HG02642 (cell line): ENCODE measurements around the gene SNRPA.
"Not testable (repeated sequence)": the region's sequence is repeated elsewhere in the genome, so short reads cannot be mapped to it uniquely, and the experiment has no call there.

ENCODE experiments used
- ATAC-seq: cut with Tn5 transposase; IDR thresholded peaks from one replicate; pipeline ENCODE4 v1.9.1; 2021; ENCODE audit warnings: mild to moderate bottlenecking; ENCODE audit not compliant: unreplicated experiment, poor library complexity

SNRPA gene

DNA sequence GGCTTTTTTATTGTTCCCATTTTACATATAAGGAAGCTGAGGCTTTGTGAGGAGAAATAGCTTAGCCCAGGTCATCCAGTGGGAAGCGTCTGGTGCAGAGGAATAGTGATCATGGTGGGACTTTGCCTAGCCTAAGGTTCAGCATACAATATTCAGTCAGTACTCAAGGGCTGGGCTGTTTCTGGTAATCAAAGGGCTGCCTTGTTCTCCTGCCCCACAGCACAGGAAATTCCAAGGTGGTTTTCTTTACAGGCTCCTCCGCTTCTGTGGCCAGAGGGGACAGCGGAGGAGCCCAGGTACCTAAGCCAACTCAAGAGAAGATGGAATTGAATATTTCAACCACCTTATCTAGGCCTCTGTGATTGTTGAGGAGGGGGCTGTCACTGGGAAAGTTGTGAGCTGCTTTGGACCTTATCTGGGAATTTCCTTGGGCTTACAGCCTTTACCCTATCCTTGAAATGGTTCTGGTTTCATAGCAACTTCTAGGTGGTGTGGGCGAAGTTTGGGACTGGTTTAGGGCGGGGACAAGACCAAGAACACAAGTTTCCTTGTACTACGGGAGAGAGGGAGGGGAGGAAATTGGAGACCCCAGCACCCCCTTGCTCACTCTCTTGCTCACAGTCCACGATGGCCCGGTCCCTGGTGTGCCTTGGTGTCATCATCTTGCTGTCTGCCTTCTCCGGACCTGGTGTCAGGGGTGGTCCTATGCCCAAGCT is 24.1 kb downstream of the SNRPA start, which contains the start of gene MIA:
Gene MIA, plus strand, starts transcription at position 606 of the 716 bp plus-strand sequence. Its CDS starts 22 bp downstream, at position 628.
- ATAC-seq = no peak

DNA sequence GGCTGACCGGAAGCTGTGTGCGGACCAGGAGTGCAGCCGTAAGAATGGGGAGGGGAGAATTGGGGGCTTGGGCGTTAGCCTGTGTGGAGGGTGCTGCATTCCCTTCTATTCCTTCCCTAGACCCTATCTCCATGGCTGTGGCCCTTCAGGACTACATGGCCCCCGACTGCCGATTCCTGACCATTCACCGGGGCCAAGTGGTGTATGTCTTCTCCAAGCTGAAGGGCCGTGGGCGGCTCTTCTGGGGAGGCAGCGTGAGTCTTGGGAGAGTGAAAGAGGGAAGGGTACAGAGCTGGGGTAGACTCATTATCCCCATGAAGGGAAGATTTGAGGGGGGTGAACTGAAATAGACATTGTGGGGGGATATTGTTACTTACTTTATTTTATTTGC is 24.6 kb downstream of the SNRPA start:
- ATAC-seq = no peak

DNA sequence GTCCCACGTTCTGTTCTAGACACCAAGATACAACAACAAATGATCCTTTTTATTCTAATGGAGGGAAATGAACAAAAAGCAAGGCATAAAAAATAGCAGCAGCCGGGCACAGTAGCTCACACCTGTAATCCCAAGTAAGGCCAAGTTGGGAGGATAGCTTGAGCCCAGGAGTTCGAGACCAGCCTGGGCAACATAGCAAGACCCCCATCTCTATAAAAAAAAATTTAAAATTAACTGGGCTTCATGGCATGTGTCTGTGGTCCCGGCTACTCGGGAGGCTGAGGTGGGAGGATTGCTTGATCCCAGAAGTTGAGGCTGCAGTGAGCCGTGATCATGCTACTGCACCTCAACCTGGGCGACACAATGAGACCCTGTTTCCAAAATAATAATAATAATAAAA is 25.4 kb downstream of the SNRPA start:
- ATAC-seq = no peak

DNA sequence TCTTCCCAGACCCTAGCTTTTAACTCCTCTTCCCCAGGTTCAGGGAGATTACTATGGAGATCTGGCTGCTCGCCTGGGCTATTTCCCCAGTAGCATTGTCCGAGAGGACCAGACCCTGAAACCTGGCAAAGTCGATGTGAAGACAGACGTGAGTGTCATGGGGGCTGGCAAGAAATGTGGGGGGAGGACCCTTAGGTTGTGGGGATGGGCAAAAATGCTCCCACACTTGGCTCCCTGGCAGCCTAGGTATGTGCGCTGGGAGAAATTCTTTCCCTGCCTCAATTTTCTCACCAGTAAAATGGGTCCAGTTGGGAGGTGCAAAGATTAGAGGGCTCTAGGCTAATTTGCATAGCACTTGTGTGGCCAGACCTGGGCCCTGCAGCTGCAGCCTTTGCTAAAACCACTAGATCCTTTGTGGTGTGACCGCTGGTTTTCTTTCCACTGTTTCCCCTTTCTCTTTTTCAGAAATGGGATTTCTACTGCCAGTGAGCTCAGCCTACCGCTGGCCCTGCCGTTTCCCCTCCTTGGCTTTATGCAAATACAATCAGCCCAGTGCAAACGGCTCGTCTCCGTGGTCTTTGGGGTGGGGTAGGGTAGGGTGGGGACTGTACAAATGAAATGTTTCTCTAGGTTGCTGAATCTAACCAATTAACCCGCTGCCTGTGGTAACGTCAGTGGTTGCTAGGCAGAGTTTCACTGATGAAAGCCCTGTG is 26.1 kb downstream of the SNRPA start:
- ATAC-seq = peak; percentile 68

DNA sequence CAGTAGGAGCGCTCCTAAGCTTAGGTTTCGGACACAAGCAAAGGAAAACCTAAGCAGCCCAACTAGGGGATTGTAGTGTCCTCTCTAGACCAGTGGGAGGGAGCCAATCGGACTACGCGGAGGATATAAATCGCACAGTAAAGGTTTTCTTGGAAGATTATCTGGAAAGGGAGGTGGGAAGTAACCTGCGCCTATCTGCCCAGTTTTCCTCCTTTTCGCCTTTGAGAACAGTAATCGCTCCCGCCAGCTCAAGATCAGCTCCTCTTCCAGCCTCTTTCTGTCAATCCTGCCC is 26.6 kb downstream of the SNRPA start:
- no peak for ATAC-seq

DNA sequence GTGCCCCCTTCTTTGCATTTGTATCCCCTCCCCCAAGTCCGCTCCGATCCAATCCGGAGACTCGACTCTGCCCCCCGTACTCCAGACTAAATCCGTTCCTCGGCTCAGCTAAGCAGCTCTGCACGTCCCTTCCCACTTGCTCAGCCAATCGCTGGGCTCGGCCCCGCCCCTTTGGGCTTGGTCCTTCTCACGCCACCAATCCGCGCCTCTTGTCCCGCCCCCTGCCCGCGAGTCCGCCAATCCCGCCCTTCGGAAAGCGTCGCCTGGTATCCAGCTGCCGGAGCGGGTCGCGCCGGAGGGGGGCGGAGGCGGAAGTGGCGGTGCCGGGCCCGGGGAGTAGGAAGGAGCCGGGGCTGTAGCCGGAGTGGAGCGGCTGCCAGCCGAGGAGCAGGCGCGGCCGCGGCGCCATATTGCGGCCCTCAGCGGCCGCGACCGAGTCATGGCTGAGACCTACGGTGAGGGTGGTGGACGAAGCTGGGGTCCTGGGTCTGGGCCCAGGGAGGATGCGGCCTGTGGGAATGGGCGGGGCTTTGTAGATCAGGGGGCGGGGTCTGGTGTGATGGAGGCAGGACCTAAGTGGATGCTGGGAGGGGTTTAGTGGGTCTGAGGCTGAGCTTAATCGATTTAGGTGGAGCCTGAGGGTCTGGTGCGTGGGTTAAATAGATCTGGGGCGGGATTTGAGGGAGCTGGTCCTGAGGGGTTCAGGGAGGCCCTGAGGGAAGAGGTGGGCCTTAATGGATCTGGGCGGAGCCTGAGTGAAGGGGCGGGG is 27.1 kb downstream of the SNRPA start, which contains the start of gene RAB4B:
Gene RAB4B, plus strand, starts transcription at position 311 of the 769 bp plus-strand sequence. Its CDS starts 129 bp downstream, at position 440.
- ATAC-seq = peak; percentile 72

DNA sequence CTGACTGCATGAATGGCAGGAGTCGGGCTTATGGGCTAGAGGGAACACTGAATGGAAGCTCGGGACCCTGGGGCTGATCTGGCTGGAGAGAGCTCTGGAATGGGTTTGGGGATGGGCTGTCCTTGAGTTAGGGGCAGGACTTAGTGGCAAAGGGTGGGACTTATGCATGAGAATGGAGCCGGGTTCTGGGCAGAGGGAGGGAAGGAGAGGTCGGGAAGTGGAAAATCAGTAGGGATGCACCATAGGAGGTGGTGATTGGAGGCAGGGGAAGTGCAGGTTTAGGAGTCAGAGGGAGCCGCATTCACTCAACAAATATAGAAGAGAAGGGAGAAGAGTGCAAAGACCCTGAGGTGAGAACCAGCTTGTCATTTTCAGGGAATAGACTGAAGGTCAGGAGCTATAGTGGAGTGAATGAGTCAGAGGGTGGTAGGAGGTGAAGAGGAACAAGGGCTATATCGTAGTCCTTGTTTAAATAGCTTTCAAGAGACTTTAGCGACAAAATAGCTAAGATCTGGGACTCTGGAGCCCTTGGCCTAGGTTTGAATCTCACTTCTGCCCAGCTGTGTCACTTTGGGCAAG is 27.8 kb downstream of the SNRPA start:
- no peak for ATAC-seq

DNA sequence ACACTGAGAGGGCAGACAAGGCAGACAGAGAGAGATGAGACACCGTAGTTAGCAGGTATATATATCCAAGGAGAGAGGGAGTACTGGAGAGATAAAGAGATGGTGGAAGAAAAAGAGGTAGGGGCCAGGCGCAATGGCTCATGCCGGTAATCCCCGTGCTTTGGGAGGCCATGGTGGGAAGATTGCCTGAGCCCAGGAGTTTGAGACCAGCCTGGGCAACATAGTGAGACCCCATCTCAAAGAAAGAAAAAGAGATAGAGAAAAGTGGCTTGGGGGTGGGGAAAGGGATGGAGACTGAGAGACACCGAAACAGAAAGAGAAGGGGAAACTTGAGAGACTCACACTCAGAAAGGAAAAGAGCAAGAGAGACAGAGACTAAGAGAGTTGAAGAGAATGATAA is 29.6 kb downstream of the SNRPA start:
- ATAC-seq = no peak

DNA sequence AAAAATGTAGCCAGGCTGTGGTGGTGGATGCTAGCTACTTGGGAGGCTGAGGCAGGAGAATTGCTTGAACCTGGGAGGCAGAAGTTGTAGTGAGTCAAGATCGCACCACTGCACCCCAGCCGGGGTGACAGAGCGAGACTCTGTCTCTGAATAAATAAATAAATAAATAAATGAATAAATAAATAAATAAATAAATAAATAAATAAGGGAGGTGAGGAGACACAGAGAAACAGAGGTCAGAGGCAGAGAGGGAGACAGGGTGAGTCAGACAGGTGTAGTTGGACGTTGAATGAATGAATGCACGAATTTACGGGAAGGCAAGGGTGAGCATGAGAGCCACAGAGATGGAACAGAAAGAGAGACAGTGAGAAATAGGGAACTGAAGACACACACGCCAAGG is 30.1 kb downstream of the SNRPA start:
- no peak for ATAC-seq

DNA sequence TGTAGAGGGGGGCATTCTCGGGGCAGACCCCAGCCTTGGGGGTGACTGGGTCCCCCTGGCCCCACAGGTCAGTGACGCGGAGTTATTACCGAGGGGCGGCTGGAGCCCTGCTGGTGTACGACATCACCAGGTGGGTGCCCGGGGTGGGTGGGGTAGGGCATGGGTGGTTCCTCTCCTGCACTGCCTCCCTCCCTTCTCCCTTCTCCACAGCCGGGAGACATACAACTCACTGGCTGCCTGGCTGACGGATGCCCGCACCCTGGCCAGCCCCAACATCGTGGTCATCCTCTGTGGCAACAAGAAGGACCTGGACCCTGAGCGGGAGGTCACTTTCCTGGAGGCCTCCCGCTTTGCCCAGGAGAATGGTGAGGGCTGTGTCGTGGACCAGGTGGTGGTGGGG is 32.7 kb downstream of the SNRPA start:
- ATAC-seq = no peak

DNA sequence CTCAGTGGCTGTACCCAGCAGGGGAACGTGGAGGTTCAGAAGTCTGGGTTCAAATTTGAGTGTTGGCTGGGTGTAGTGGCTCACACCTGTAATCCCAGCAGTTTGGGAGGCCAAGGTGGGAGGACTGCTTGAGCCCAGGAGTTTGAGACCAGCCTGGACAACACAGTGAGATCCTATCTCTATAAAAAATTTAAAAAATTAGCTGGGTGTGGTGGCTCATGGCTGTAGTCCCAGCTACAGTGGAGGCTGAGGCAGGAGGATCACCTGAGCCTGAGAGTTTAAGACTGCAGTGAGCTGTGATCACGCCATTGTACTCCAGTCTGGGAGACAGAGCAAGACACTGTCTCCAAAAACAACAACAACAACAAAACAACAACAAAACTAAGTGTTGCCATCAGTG is 33.1 kb downstream of the SNRPA start:
- not testable (repeated sequence) for ATAC-seq

DNA sequence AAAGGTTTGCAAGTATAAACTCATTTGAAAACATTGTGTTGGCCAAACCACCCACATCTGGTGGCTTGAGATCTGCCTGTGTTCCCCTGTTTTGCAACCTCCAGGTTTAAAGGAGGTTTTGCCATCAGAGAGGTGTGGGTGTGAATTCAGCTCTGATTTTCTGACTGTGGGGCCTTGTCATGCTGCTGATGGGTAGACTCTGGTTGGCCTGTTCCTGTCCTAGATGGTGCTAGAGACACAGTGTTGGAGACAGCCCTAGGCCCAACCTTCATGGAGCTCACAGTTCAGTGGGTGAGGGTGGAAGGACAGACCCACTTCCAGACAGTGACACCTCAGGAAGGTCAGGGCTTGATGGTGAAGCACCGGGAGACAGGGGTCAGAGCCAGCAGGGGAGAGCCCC is 34.5 kb downstream of the SNRPA start:
- no peak for ATAC-seq

DNA sequence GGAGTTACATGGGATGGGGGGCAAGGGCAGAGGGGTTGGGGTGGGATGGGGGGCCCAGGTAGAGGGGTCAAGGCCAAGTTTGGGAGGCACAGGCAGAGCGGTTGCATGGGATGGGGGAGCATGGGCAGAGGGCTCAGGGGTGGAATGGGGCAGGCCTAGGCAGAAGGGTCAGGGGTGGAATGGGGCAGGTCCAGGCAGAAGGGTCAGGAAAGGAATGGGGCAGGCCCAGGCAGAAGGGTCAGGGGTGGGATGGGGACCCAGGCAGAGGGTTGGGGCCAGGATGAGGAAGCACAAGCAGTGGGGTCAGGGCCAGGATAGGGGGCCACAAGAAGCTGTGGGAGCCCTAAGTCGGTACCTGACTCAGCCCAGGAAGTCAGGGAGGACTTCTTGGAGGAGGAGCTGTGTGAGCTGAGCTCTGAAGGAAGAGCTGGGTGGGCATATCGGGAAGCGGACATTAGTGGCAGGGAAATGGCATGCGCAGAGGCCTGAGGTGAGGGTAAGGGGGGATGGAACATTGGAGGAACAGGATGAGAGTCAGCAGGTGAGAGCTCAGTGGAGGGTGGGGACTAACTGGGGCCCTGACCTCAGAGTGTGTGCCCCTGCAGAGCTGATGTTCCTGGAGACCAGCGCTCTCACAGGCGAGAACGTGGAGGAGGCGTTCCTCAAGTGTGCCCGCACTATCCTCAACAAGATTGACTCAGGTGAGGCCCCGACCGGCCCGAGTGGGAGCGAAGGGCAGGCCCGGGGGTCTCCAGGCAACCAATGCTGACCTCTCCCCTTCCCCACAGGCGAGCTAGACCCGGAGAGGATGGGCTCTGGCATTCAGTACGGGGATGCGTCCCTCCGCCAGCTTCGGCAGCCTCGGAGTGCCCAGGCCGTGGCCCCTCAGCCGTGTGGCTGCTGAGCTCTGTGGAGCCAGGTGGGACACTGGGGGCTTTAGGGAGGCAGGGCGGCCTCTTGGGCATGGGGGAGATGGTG is 35.3 kb downstream of the SNRPA start:
- no peak for ATAC-seq

DNA sequence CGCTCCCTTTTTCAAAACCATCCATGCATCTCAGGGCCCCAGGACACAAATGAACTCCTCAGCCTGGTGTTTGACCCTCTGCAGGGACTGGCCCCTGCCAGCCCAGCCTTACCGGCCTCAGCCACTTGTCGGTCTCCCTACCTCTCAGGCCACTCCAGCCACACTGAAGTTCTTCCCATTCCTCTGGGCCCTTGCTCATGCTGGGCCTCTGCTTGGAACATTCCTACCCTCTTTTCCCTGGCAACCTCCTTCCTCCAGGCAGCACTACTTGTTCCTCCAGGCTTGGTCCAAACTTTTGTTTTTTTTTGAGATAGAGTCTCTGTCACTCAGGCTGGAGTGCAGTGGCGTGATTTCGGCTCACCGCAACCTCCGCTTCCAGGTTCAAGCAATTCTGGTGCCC is 40.3 kb downstream of the SNRPA start:
- ATAC-seq = no peak

DNA sequence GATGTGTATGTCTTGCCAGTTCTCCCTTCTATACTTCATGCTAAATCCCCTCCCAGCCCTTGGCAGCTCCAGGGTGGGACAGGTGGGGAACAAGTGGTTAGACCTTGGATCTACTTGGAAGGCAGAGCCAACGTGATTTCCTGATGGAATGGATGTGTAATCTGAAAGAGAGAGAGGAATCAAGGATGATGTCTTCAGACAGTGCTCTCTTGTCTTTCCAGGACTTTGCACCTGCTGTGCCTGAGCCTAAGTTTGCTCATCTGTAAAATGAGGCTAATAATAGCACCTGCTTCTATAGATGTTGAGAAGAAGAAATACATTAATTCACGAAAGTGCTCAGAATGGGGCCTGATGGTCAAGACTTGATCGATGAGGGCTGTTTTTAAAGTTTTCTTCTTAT is 41.0 kb downstream of the SNRPA start:
- ATAC-seq = no peak

DNA sequence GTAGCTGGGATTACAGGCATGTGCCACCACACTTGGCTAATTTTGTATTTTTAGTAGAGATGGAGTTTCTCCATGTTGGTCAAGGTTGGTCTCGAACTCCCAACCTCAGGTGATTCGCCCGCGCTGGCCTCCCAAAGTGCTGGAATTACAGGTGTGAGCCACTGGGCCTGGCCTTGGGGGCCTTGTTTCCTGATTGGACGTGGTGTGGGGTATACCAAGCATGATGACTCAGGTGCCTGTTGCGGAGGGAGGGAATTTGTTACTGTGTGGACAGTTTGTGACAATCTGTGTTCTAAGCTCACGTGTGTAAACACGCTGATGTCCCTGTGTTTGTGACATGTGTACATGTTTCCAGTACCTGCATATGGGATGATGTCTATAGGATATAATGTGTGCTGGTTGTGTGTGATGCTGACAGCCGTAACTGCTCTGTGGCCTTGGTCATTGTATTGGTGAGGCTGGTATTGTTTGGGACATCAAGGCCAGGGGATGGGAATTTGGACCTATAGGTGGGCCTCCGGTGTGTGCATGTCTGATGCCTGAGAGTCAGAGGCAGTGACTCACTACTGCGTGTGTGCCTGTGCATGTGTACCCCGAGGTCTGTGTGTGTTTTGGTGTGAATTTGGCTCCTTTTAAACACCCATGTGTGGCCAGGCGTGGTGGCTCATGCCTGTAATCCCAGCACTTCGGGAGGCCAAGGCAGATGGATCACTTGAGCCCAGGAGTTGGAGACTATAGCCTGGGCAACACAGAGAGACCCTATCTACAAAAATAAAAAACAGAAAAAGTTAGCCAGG is 46.4 kb downstream of the SNRPA start:
- ATAC-seq = no peak

DNA sequence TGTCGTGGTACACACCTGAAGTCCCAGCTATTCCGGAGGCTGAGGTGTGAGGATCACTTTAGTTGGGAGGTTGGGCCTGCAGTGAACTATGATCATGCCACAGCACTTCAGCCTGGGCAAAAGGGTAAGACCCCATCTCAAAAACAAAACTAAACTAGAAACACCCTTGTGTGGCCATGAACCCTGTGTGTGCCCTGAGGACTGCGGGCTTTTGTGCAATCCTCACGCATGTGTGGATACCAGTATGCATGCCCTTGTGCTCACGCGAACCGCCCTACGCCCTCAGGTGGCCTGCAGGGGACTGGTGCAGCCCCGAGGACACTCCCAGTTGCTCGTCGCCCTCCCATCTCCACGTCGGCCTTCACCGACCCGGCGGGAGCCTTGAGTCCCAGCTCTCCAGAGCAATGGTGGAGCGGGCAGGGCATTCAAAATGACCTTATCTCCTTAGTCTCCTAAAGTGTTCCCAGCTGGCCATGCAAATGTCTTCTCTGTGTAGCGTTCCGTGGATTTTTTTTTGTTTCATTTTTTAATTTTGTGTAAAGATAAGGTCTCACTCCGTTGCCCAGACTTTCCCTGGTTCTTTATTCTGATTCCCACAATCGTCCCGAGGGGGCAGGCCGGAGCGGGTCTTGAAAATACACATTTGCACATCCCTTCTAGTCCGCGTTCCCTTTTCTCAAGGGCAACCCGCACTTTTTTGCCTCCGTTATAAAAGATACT is 47.1 kb downstream of the SNRPA start:
- ATAC-seq = peak; percentile 16
